IMR-90 (cell line): ENCODE data around the gene POU2AF2. TPM values are rescaled to one million over a fixed set of nuclear protein-coding genes. Genes with fewer than 3 reads are reported as not detected.

Source experiments
- ATAC-seq: fragments of 200-7000 bp; cut with Tn5 transposase; 2 replicates; pipeline ENCODE4 v1.9.1; 2020; ENCODE audit warnings: low read depth, mild to moderate bottlenecking, moderate library complexity
- BruUV-seq: library from RNA; stranded (reverse); fragments of 400-500 nt; replicated peaks from 2 replicates; lab custom pipeline; 2021; lab: Mats Ljungman, UMichigan
- CTCF ChIA-PET: fragments of 300-600 bp; formaldehyde crosslinking; extraction: SDS; loops from one replicate; lab custom pipeline; 2021; ENCODE audit warnings: antibody characterized with exemption; lab: Yijun Ruan, JAX
- POLR2A ChIA-PET: fragments of 300-600 bp; sonication (Branson Sonifier 250); formaldehyde crosslinking; loops from one replicate; lab custom pipeline; 2022; ENCODE audit warnings: antibody characterized with exemption; ENCODE audit not compliant: unreplicated experiment; lab: Charles Lee
- DNase-seq: peaks from one replicate; pipeline ENCODE4 v3.0.0; 2013
- H2AFZ ChIP-seq: replicated peaks from 2 replicates; pipeline ENCODE3; 2013; ENCODE audit warnings: low read length, mild to moderate bottlenecking; ENCODE audit not compliant: poor library complexity
- H2AK5ac ChIP-seq: 2 replicates; pipeline ENCODE4 v1.6.1; 2013; ENCODE audit warnings: low read depth, low read length, inconsistent platforms
- H2AK9ac ChIP-seq: replicated peaks from 2 replicates; pipeline ENCODE3; 2013; ENCODE audit warnings: mild to moderate bottlenecking, low read depth, low read length, moderate library complexity; ENCODE audit not compliant: poor library complexity
- H2BK120ac ChIP-seq: 2 replicates; pipeline ENCODE4 v1.6.1; 2013; ENCODE audit warnings: low read depth, low read length, inconsistent platforms
- H2BK15ac ChIP-seq: 3 replicates; pipeline ENCODE4 v1.6.1; 2013; ENCODE audit warnings: low read depth, low read length, inconsistent platforms
- H2BK20ac ChIP-seq: 2 replicates; pipeline ENCODE4 v1.6.1; 2013; ENCODE audit warnings: low read depth, mild to moderate bottlenecking, inconsistent platforms, low read length, moderate library complexity
- H2BK5ac ChIP-seq: 2 replicates; pipeline ENCODE4 v1.6.1; 2013; ENCODE audit warnings: mild to moderate bottlenecking, low read depth, low read length, inconsistent platforms; ENCODE audit not compliant: poor library complexity, severe bottlenecking
- H3K14ac ChIP-seq: replicated peaks from 2 replicates; pipeline ENCODE4 v1.6.1; 2013; ENCODE audit warnings: low read depth, low read length, inconsistent platforms
- H3K18ac ChIP-seq: 2 replicates; pipeline ENCODE4 v1.6.1; 2013; ENCODE audit warnings: low read depth, low read length, control low read depth
- H3K23ac ChIP-seq: 2 replicates; pipeline ENCODE4 v1.6.1; 2013; ENCODE audit warnings: low read depth, low read length, inconsistent platforms
- H3K27ac ChIP-seq: 2 replicates; pipeline ENCODE4 v1.5.1; 2013; ENCODE audit warnings: mild to moderate bottlenecking, control low read depth, low read length; ENCODE audit not compliant: insufficient read depth
- H3K27me3 ChIP-seq: 2 replicates; pipeline ENCODE4 v1.6.1; 2013; ENCODE audit warnings: low read length; ENCODE audit not compliant: control insufficient read depth, insufficient read depth
- H3K36me3 ChIP-seq: 2 replicates; pipeline ENCODE4 v1.6.1; 2013; ENCODE audit warnings: low read length, mixed read lengths; ENCODE audit not compliant: control insufficient read depth, insufficient read depth
- H3K4ac ChIP-seq: 2 replicates; pipeline ENCODE4 v1.6.1; 2013; ENCODE audit warnings: low read depth, low read length, inconsistent platforms
- H3K4me1 ChIP-seq: 2 replicates; pipeline ENCODE4 v1.6.1; 2013; ENCODE audit warnings: low read length, mixed read lengths; ENCODE audit not compliant: control insufficient read depth, insufficient read depth
- H3K4me2 ChIP-seq: 2 replicates; pipeline ENCODE4 v1.6.1; 2013; ENCODE audit warnings: low read depth, mild to moderate bottlenecking, control low read depth, low read length, moderate library complexity
- H3K4me3 ChIP-seq: 2 replicates; pipeline ENCODE4 v1.5.1; 2013; ENCODE audit warnings: low read depth, mild to moderate bottlenecking, control low read depth, low read length, moderate library complexity; ENCODE audit not compliant: insufficient read depth
- H3K56ac ChIP-seq: 2 replicates; pipeline ENCODE4 v1.6.1; 2013; ENCODE audit warnings: low read length, inconsistent platforms; ENCODE audit not compliant: insufficient read depth; ENCODE audit errors: extremely low read depth
- H3K79me1 ChIP-seq, 2 experiments: 2 replicates each; pipeline ENCODE4 v1.6.1; 2013; ENCODE audit warnings: low read length in 2 of 2, inconsistent platforms in 1 of 2, low read depth in 1 of 2
- H3K9ac ChIP-seq: 2 replicates; pipeline ENCODE4 v1.6.1; 2013; ENCODE audit warnings: low read depth, low read length, control low read depth
- H3K9me1 ChIP-seq: 2 replicates; pipeline ENCODE4 v1.6.1; 2013; ENCODE audit warnings: low read length, inconsistent platforms; ENCODE audit not compliant: insufficient read depth
- H3K9me3 ChIP-seq: 2 replicates; pipeline ENCODE4 v1.6.1; 2013; ENCODE audit warnings: low read length; ENCODE audit not compliant: control insufficient read depth, insufficient read depth
- H4K20me1 ChIP-seq: 2 replicates; pipeline ENCODE4 v1.6.1; 2013; ENCODE audit warnings: low read length, inconsistent platforms; ENCODE audit not compliant: insufficient read depth
- H4K5ac ChIP-seq: 2 replicates; pipeline ENCODE4 v1.6.1; 2013; ENCODE audit warnings: mild to moderate bottlenecking, low read depth, low read length, control low read depth
- H4K8ac ChIP-seq, 2 experiments: 2 replicates each; pipeline ENCODE4 v1.6.1; 2013; ENCODE audit warnings: low read depth in 2 of 2, low read length in 2 of 2, control low read depth in 1 of 2, inconsistent platforms in 1 of 2
- H4K91ac ChIP-seq: 2 replicates; pipeline ENCODE4 v1.6.1; 2013; ENCODE audit warnings: low read depth, low read length, inconsistent platforms; ENCODE audit not compliant: insufficient read depth
- BHLHE40 ChIP-seq: fragments of 150-350 bp; IDR thresholded peaks from 2 replicates; pipeline ENCODE4 v1.6.1; 2016; ENCODE audit warnings: mild to moderate bottlenecking, low read depth, low read length
- MAZ ChIP-seq: IDR thresholded peaks from 2 replicates; pipeline ENCODE4 v1.6.1; 2012; ENCODE audit warnings: low read depth, mild to moderate bottlenecking, low read length, improper control_type of control experiment, moderate library complexity, borderline replicate concordance
- NFE2L2 ChIP-seq: fragments of 150-350 bp; IDR thresholded peaks from 2 replicates; pipeline ENCODE4 v1.6.1; 2016; ENCODE audit warnings: low read depth, mild to moderate bottlenecking, low read length
- POLR2A ChIP-seq: IDR thresholded peaks from 2 replicates; pipeline ENCODE4 v1.6.1; 2012; ENCODE audit warnings: mild to moderate bottlenecking, low read depth, low read length
- USF2 ChIP-seq: fragments of 150-350 bp; IDR thresholded peaks from 2 replicates; pipeline ENCODE4 v1.6.1; 2017; ENCODE audit warnings: mild to moderate bottlenecking, antibody characterized with exemption, low read length, low read depth
- WGBS, 2 experiments: methylation state at CpG; one replicate each; pipeline versions ENCODE4 v1.1.5 to v1.1.7; 2013; ENCODE audit warnings: missing lambda C conversion rate in 2 of 2; ENCODE audit not compliant: insufficient read length in 1 of 2; ENCODE audit errors: extremely low coverage in 2 of 2; 5-methylcytosine and 5-hydroxymethylcytosine counted together
- dilution Hi-C: fragments of 300-500 bp; cut with HindIII; formaldehyde crosslinking; loops from one replicate; pipeline ENCODE4 v1.14.3; 2018; ENCODE audit warnings: low sequenced_read_pairs; ENCODE audit not compliant: unreplicated experiment
- in situ Hi-C: fragments of 300-500 bp; cut with MboI; formaldehyde crosslinking; loops from 3 replicates; pipeline ENCODE4 v1.14.3; 2019; ENCODE audit warnings: low sequenced_read_pairs, inconsistent platforms, mixed read lengths
- intact Hi-C: fragments of 100-400 bp; cut with micrococcal nuclease; formaldehyde crosslinking; loops from 2 replicates; pipeline ENCODE4 v1.10.0; 2022
- polyA plus RNA-seq, 3 experiments: library from polyadenylated mRNA; depleted of rRNA; stranded (reverse); fragments of >200 nt; gene quantifications; 2 replicates each; pipeline ENCODE4 v1.2.3, GENCODE V29; 2012; ENCODE audit warnings: low replicate concordance in 1 of 3
- total RNA-seq: library from RNA; depleted of rRNA; stranded (reverse); fragments of >200 nt; gene quantifications from 2 replicates; pipeline ENCODE4 v1.2.3, GENCODE V29; 2012

The POU2AF2 gene
- total and polyA plus RNA-seq, 2 of the 4 experiments (the other 2 are of a cell fraction): not detected

- H3K18ac ChIP-seq: no peak overlapping the region
- H4K5ac ChIP-seq: no peak overlapping the region
- no peak overlapping the region for H2AFZ ChIP-seq
- H3K4me1 ChIP-seq: 0 out of 2 replicates have a peak, but pooled peaks cover 1% of the 10 kb centered on the region
- no peak overlapping the region for H3K23ac ChIP-seq
- in situ Hi-C loops (no loop called here), intact Hi-C loops (no loop called here), dilution Hi-C loops (no loop called here)
- no peaks in the 10 kb centered on the region for H3K9me1 ChIP-seq
- ChIA-PET POLR2A (interaction anchor here (0.6 kb wide), 1 partner anchor 8 kb away, joined by 4 read pairs; no protein-coding TSS in a partner anchor), CTCF (no interaction called here)
- no peak overlapping the region for H3K56ac ChIP-seq
- H3K79me1 ChIP-seq: no peaks in the 10 kb centered on the region
- no peak overlapping the region for H2BK20ac ChIP-seq
- DNase-seq (no peak), ATAC-seq (no peak)
- TF ChIP-seq NFE2L2: no peak
- TF ChIP-seq MAZ: no peak
- TF ChIP-seq USF2: no peak
- no peak for TF ChIP-seq POLR2A
- no peak for TF ChIP-seq BHLHE40
- no peak overlapping the region for H2BK5ac ChIP-seq
- no peak overlapping the region for H3K4ac ChIP-seq
- H4K20me1 ChIP-seq: no peaks in the 10 kb centered on the region
- H4K91ac ChIP-seq: no peak overlapping the region
- no peak overlapping the region for H3K4me3 ChIP-seq
- no peak overlapping the region for H2BK120ac ChIP-seq
- no peak overlapping the region for H2AK5ac ChIP-seq
- no peak overlapping the region for H4K8ac ChIP-seq
- H2AK9ac ChIP-seq: no peak overlapping the region
- no TSS peak for BruUV-seq
- H3K27ac ChIP-seq: no peak overlapping the region
- peaks cover 47% of the 10 kb centered on the region for H3K27me3 ChIP-seq
- H3K14ac ChIP-seq: no peak overlapping the region
- no peaks in the 10 kb centered on the region; the same call in 1 of the 2 replicates for H3K9me3 ChIP-seq
- no peak overlapping the region for H3K9ac ChIP-seq
- no peaks in the 10 kb centered on the region for H3K36me3 ChIP-seq
- H3K4me2 ChIP-seq: no peak overlapping the region
- WGBS, 2 experiments: no CpG with 5 or more reads among the region's 6 CpGs
- no peak overlapping the region for H2BK15ac ChIP-seq
These were observed 65.2 kb downstream of the POU2AF2 start for GRCh38 chr11:111310723-111311122.
